ENCODE results near the gene MEA1. TPM values are rescaled to one million over a fixed set of nuclear protein-coding genes. Genes with fewer than 3 reads are reported as not detected.
A peak's percentile ranks its signal among the peaks of the same experiment; 100 is the strongest.

The MEA1 gene
- 26.7 TPM for total RNA-seq
- long read RNA-seq, transcript MEA1-204 (4 exons, 1,004 nt), result major isoform, 25 of 30 reads
- long read RNA-seq, transcript MEA1-202 (3 exons, 2,152 nt), result minor isoform, 5 of 30 reads
- long read RNA-seq, partial matches to known transcripts, result 0 of 30 reads
- long read RNA-seq, other reads (novel, unspliced or antisense), result 0 of 30 reads

DNA sequence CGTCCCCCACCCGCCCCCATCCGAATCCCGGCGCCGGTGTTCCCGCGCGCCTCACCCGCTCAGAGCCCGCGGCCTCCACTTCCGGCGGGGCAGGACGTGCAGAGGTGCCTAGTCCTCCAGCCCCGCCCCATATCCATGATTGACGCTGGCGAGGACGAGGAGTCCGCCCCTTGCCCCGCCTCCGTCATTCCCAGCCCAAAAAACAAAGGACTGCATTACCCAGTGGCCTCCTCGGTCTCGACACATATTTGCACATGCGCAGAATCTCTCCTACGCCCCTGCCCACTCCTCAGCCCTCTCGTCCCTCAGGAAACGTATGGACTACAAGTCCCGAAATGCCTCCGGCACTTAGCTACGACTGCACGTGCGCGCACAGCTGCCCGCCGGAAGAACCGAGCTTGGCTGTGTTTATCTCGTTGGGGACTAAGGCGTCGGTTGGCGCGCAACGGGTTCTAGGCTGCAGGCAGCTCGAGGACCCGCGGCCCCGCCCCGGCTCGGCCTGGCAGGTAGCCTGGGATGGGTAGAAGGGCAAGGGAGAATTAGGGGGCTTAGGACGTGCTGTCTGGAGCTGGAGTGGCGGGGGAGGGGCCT, at the start of gene MEA1, which contains the start of gene KLHDC3:
Gene MEA1 (minus strand): TSS at position 104 of the 591 bp plus-strand sequence. CDS start 133 bp downstream, outside the sequence.
Gene KLHDC3 (plus strand): TSS at position 407 of the 591 bp plus-strand sequence. CDS start 2,944 bp downstream, outside the sequence.
- intact Hi-C loops (cut with DNase I), result loop anchor here (2.0 kb wide), 1 partner anchor 29 kb away; the partner anchor contains the start of gene PPP2R5D
- peak; percentile 99 for DNase-seq
- peak; percentile 91 for ATAC-seq (ENCODE audit: poor library complexity)

DNA sequence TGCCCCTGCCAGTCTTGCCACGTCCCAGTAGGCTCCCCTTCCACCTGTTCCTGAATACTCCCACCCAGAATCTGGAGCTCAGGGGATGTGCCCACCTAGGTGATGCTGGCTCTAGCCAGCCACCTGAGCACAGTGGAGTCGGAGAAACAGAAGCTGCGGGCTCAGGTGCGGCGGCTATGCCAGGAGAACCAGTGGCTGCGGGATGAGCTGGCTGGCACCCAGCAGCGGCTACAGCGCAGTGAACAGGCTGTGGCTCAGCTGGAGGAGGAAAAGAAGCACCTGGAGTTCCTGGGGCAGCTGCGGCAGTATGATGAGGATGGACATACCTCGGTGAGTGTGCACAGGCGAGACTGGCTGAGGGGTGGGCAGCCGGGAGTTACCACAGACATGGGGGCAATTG, 49.1 kb upstream of the MEA1 start:
- intact Hi-C loops (cut with DNase I), result no loop called here
- no peak for ATAC-seq (ENCODE audit: poor library complexity)

DNA sequence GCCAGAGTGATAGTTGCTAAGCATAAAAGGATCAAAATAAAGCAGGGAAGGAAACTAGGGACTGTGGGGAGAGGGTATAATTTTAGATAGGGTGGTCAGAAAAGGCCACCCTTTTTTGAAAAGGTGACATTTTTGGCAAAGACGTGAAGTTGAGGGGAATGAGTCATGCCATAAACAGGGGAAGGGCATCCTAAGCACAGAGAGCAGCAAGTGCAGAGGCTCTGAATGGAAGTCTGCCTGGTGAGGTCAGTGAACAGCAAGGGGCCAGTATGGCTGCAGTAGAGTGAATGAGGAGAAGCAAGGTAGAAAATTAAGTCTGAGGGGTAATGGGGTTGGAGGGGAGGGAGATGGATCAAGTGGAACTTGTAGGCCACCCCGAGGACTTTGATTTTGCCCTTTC, 48.1 kb upstream of the MEA1 start:
- ATAC-seq (ENCODE audit: poor library complexity), result no peak
- no peak for DNase-seq
- intact Hi-C loops (cut with DNase I), result no loop called here

More for the DNA sequence above, 49.1 kb upstream of the MEA1 start:
- no peak for DNase-seq

GRCh38 chr6:43060755-43061633, 47.2 kb upstream of the MEA1 start:
- ATAC-seq (ENCODE audit: poor library complexity), result no peak
- intact Hi-C loops (cut with DNase I), result no loop called here

DNA sequence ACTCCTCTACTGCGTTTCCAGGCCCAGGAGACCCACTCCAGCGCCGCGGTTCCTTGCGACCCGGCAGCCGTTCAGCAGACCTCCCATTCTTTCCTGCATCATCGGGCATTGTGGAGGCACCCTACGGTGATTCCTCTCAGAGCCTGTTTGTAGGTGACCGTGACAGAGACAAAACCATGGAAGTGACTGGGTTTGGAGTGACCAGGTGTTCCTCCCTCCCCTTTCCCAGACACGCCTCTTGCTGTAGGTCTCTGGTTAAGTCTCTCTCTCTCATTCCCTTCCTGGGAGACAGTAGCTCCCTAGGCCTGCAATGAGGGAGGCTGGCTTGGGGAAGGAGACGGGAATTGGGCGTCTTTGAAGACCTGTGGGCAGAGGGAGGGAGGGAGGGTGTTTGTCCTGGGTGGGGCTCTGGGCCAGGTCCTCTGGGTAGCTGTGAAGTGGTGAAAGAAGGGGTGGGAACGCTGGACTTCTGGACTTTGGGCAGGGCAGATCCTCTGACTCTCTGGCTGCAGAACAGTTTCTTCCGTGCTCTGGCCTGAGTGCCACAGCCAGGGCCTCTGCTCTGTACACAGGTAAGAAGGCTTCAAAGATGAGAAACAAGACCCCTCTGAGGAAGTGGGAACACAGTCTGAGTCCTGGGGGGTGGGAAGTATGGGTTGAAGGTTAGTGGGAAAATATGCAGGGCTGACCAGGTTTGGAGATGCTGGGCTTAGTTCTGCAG, 46.4 kb upstream of the MEA1 start:
- no peak for DNase-seq
- ATAC-seq (ENCODE audit: poor library complexity), result peak; percentile 23
- intact Hi-C loops (cut with DNase I), result no loop called here

More at GRCh38 chr6:43060755-43061633, 47.2 kb upstream of the MEA1 start:
- no peak for DNase-seq

GRCh38 chr6:43059168-43060033, 45.7 kb upstream of the MEA1 start, which contains the start of the genes KLC4 and MRPL2:
Gene KLC4, plus strand, starts transcription at chr6:43059631. Its CDS starts 1,705 bp downstream, at chr6:43061336.
Gene MRPL2, minus strand, starts transcription at chr6:43059434. Its CDS starts 53 bp downstream, at chr6:43059381.
- DNase-seq, result peak; percentile 98
- peak; percentile 98 for ATAC-seq (ENCODE audit: poor library complexity)
- intact Hi-C loops (cut with DNase I), result loop anchor here (5.0 kb wide), 1 partner anchor 37 kb away; the partner anchor contains the start of gene RRP36

DNA sequence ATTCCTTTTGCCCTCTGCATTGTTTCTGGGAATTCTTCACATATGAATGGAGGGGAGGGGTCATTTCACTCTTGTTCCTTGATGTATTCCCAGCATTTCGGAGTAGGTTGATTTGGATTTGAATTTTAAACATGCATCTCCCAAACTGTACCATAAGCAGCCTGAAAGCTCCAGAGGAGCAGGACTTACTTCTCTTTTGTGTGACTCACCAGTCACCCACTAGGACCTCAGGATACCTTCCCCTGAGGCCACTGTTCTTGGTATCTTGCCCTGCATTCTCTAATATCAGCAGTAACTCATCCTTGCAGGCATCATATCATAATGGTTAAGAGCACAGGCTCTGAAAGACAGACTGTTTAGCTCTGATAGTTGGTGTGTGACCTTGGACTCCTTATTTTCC, 44.8 kb upstream of the MEA1 start:
- ATAC-seq (ENCODE audit: poor library complexity) (no peak), DNase-seq (no peak)
- intact Hi-C loops (cut with DNase I), result loop anchor here (5.0 kb wide), 1 partner anchor 36 kb away; the partner anchor contains the start of gene RRP36

- no peak for ATAC-seq (ENCODE audit: poor library complexity)
- intact Hi-C loops (cut with DNase I), result loop anchor here (5.0 kb wide), 1 partner anchor 34 kb away; the partner anchor contains the start of gene RRP36
- DNase-seq, result no peak
Observed at GRCh38 chr6:43055966-43056365, 42.2 kb upstream of the MEA1 start.

GRCh38 chr6:43054206-43054943, 40.6 kb upstream of the MEA1 start:
- DNase-seq (no peak), ATAC-seq (ENCODE audit: poor library complexity) (no peak)
- intact Hi-C loops (cut with DNase I), result no loop called here

DNA sequence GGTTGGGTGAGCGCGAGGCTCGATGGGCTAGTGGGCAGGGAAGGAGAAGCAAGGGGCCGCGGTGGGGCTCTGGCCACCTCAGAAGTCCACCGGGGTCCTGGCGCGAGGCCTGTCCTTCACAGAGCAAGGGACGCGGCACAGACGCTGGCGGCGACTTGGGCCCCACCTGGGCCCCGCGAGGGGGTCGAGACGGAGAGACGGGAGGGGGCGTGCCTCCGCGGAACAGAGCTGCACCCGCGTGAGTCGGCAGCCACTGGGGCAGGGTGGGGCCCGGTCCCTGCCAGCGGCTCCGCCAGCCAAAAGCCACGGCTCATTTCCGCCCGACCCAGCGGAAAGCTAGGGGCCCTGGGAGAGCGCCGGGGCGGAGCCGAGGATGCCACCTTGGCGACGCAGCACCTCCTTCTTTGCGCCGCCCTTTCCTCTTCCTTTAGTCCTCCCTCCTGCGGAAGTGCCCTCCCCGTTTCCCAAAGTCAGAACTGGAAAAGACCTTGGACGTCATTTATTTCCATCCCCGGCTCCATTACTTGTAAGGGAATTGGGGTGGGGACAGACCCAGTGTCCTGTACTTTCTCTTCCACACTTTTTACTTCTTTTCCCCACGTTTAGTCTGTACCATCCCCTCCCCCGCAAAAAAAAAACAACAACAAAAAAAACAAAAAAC, 39.9 kb upstream of the MEA1 start, which contains the start of gene CUL7:
Gene CUL7 (minus strand): TSS at position 307 of the 661 bp plus-strand sequence. CDS start 1,063 bp downstream, outside the sequence.
- intact Hi-C loops (cut with DNase I), result no loop called here
- ATAC-seq (ENCODE audit: poor library complexity) (peak; percentile 96), DNase-seq (peak; percentile 96)

- ATAC-seq (ENCODE audit: poor library complexity) (peak; percentile 32), DNase-seq (no peak)
- intact Hi-C loops (cut with DNase I), result no loop called here
Observed at GRCh38 chr6:43052842-43053544, 39.2 kb upstream of the MEA1 start.

DNA sequence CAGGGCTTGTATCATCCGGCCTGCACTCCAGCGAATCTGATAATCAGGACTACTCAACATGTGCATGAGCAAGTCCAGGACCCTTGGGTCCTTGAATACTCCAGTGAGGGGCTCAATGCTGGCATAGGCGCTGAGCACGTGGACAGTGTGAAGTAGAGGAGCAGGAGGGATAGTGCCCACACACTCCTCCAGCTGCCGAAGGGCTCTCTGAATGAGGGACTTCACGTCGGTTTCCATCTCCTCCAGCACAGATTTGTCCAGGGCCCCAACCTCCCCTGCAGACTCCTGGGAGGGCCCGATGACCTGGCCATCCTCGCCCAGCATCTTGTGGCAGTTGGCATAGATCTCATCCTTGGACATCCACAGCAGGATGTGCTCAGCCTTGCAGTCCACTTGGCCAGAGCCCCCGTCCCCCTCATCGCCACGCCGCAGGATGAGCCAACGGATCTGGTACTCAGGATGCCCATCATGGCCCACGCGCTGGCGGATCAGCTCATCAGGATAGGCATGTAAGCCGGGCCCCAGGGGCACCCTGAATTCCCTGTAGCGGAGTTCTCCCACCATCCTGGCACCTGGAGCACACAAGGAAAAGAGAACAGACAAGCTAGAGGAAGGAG, 38.6 kb upstream of the MEA1 start:
- ATAC-seq (ENCODE audit: poor library complexity) (no peak), DNase-seq (no peak)
- intact Hi-C loops (cut with DNase I), result no loop called here

- intact Hi-C loops (cut with DNase I), result no loop called here
- no peak for DNase-seq
- no peak for ATAC-seq (ENCODE audit: poor library complexity)
Observed at GRCh38 chr6:43050981-43051380, 37.2 kb upstream of the MEA1 start.

- DNase-seq (no peak), ATAC-seq (ENCODE audit: poor library complexity) (no peak)
- intact Hi-C loops (cut with DNase I), result no loop called here
Observed at GRCh38 chr6:43047998-43048397, 34.3 kb upstream of the MEA1 start.

DNA sequence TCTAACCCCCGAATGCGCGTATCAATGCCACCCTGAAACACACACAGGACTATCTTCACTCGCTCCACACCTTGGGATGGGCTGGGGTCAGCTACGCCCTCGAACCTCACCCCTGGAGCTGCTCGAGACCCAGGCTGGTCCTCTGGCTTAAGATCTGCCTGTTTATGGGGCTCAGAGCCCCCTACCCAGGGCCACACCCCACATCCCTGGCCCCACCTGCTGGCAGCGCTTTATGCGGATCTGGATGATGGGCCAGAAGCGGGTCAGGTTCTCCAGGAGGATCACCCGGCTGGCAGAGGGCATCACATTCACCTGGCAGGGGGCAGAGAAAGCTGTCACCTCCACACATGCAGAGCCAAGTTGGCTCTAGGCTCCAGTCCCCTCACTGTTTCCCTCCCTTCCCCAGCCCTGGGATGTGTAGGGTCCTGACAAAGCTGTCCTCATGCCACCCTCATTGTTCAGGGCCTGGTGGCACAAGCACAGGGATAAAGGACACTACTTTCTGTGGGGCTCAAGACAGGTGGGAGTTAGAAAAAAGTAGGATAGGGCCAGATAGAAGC, 31.7 kb upstream of the MEA1 start:
- intact Hi-C loops (cut with DNase I), result no loop called here
- DNase-seq (no peak), ATAC-seq (ENCODE audit: poor library complexity) (no peak)
